Esophagus muscularis mucosa (tissue), 3 donors: ENCODE data around the gene SFN.

ENCODE experiments used
- EP300 ChIP-seq: sonication (generic); formaldehyde crosslinking; IDR thresholded peaks from one replicate; pipeline ENCODE4 v1.6.1; 2017; ENCODE audit warnings: antibody characterized with exemption
- TF ChIP-seq, protein P1 (sequence below), 3 experiments: fragments of 200-600 bp in 2 of 3; fragments of 450-650 bp in 1 of 3; sonication (generic) in 2 of 3; IDR thresholded peaks; one replicate each; pipeline ENCODE4 v1.5.1; 2017 to 2019; ENCODE audit warnings: antibody characterized with exemption in 3 of 3, mild to moderate bottlenecking in 2 of 3, moderate library complexity in 1 of 3

DNA sequence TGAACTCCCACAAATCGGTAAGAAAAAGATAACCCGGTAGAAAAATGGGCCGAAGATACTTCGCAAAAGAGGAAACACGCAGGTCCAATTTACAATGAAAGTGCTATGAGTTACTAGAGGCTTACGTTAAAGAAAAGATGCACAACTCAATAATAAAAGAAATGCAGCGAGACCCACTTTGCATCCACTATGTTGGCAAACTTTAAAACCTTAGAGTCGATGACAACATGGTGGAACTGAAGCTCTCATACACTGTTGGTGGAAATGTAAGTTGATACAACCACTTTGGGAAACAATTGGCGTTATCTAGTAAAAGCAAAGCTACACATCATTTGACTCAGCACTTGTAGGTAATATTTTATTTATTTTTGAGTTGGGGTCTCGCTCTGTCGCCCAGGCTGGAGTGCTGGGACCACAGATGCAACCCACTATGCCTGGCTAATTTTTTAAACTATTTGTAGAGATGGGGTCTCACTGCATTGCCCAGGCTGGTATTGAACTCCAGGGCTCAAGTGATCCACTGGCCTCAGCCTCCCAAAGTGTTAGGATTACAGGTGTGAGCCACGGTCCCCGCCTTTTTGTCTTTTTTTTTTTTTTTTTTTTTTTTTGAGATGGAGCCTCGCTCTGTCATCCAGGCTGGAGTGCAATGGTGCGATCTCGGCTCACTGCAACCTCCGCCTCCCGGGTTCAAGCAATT lies 38.0 kb downstream of the SFN start:
- TF ChIP-seq, protein P1, sequence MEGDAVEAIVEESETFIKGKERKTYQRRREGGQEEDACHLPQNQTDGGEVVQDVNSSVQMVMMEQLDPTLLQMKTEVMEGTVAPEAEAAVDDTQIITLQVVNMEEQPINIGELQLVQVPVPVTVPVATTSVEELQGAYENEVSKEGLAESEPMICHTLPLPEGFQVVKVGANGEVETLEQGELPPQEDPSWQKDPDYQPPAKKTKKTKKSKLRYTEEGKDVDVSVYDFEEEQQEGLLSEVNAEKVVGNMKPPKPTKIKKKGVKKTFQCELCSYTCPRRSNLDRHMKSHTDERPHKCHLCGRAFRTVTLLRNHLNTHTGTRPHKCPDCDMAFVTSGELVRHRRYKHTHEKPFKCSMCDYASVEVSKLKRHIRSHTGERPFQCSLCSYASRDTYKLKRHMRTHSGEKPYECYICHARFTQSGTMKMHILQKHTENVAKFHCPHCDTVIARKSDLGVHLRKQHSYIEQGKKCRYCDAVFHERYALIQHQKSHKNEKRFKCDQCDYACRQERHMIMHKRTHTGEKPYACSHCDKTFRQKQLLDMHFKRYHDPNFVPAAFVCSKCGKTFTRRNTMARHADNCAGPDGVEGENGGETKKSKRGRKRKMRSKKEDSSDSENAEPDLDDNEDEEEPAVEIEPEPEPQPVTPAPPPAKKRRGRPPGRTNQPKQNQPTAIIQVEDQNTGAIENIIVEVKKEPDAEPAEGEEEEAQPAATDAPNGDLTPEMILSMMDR (IDR thresholded peaks at IDR 0.05): no peak
- no peak for TF ChIP-seq EP300
